Peyer's patch (tissue), 4 donors: Measurements from ENCODE around the gene DPP7.

Experiments
- POLR2A ChIP-seq, 2 donors: fragments of 450-650 bp; IDR thresholded peaks; one replicate each; pipeline ENCODE4 v1.5.1; 2017; ENCODE audit warnings: antibody characterized with exemption in 2 of 2, mild to moderate bottlenecking in 2 of 2, moderate library complexity in 2 of 2
- TF ChIP-seq, protein P1 (sequence below), 6 experiments: fragments of 450-650 bp in 4 of 6; fragments of 200-600 bp in 2 of 6; sonication (generic) in 1 of 6; IDR thresholded peaks; one replicate each; pipeline ENCODE4 v1.5.1; 2017 to 2019; ENCODE audit warnings: antibody characterized with exemption in 6 of 6, mild to moderate bottlenecking in 3 of 6, moderate library complexity in 1 of 6

- TF ChIP-seq, protein P1, sequence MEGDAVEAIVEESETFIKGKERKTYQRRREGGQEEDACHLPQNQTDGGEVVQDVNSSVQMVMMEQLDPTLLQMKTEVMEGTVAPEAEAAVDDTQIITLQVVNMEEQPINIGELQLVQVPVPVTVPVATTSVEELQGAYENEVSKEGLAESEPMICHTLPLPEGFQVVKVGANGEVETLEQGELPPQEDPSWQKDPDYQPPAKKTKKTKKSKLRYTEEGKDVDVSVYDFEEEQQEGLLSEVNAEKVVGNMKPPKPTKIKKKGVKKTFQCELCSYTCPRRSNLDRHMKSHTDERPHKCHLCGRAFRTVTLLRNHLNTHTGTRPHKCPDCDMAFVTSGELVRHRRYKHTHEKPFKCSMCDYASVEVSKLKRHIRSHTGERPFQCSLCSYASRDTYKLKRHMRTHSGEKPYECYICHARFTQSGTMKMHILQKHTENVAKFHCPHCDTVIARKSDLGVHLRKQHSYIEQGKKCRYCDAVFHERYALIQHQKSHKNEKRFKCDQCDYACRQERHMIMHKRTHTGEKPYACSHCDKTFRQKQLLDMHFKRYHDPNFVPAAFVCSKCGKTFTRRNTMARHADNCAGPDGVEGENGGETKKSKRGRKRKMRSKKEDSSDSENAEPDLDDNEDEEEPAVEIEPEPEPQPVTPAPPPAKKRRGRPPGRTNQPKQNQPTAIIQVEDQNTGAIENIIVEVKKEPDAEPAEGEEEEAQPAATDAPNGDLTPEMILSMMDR (IDR thresholded peaks at IDR 0.05) = no peak
- TF ChIP-seq POLR2A (IDR thresholded peaks at IDR 0.05) = no peak
Measured at GRCh38 chr9:137064880-137065164, 49.7 kb downstream of the DPP7 start.
